ENCODE data around the gene TRIM54.

GRCh38 chr2:27298391-27299080 is 16.3 kb downstream of the TRIM54 start:
- no peak for TF ChIP-seq CTCF (IDR thresholded peaks at IDR 0.05)
- no peak for TF ChIP-seq POLR2A (IDR thresholded peaks at IDR 0.05)

Measured in thyroid gland (tissue), 4 donors.